Ramos (cell line): Measurements from ENCODE around the gene EPO.
"Not testable (repeated sequence)": the region's sequence is repeated elsewhere in the genome, so short reads cannot be mapped to it uniquely, and the experiment has no call there.

ENCODE experiments used
- in situ Hi-C: fragments of 300-500 bp; cut with MboI; formaldehyde crosslinking; loops from one replicate; pipeline ENCODE4 v1.14.3; 2022; ENCODE audit warnings: low sequenced_read_pairs; ENCODE audit not compliant: unreplicated experiment

The EPO gene

DNA sequence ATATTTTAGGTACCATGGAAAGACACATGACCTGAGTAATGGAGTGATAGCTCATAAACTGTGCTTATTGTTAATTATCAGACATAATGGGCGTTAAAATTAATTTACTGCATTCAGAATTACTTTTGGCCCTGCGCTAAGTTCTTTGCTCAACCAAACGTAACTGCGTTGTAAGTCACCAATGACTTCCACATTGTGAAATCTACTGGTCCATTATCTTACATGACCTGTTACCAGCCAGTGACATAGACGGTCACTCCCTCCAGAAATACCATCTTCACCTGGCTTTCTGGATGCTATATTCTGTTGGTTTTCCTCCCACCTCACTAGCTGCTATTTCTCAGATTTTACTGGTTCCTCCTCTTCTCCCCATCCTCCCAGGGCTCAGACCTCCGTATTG is 21.2 kb upstream of the EPO start:
- in situ Hi-C loops: loop anchor here (10.0 kb wide), 1 partner anchor 224 kb away; the partner anchor contains the start of gene TSC22D4

DNA sequence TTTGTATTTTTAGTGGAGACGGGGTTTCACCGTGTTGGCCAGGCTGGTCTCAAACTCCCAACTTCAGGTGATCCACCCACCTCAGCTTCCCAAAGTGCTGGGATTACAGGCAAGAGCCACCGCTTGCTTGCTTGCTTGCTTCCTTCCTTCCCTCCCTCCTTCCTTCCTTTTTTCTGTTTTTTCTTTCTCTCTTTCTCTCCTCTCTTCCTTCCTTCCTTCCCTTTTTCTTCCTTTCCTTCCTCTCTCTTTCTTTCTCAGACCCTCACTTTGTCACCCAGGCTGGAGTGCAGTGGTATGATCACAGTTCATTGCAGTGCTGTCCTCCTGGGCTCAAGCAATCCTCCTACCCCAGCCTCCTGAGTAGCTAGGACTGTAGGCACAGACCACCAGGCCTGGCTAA is 19.2 kb upstream of the EPO start:
- in situ Hi-C loops: loop anchor here (10.0 kb wide), 1 partner anchor 154 kb away; the partner anchor contains the start of gene SLC12A9

DNA sequence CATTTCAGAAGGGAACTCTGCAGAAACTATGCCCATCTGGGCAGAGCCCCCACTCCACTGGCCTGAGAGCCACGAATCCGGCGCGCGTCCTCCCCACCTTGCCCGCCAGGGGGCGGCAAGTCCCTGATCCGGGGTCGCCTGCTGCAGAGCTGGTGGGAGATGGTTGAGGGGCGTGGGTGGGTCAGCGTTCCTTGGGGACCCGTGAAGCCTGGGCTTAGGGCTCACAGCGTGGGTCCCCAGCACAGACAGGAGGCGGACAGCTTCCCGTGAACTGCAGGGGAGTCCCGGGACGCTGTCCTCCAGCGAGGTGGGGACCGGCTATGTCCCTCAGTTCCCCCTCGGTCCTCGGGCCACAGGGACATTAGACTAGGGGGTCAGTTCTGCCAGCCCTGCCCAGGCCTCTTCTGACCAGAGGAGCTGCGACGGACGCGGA is 14.9 kb upstream of the EPO start:
- in situ Hi-C loops: loop anchor here (10.0 kb wide), 1 partner anchor 149 kb away; the partner anchor contains the start of gene SLC12A9

DNA sequence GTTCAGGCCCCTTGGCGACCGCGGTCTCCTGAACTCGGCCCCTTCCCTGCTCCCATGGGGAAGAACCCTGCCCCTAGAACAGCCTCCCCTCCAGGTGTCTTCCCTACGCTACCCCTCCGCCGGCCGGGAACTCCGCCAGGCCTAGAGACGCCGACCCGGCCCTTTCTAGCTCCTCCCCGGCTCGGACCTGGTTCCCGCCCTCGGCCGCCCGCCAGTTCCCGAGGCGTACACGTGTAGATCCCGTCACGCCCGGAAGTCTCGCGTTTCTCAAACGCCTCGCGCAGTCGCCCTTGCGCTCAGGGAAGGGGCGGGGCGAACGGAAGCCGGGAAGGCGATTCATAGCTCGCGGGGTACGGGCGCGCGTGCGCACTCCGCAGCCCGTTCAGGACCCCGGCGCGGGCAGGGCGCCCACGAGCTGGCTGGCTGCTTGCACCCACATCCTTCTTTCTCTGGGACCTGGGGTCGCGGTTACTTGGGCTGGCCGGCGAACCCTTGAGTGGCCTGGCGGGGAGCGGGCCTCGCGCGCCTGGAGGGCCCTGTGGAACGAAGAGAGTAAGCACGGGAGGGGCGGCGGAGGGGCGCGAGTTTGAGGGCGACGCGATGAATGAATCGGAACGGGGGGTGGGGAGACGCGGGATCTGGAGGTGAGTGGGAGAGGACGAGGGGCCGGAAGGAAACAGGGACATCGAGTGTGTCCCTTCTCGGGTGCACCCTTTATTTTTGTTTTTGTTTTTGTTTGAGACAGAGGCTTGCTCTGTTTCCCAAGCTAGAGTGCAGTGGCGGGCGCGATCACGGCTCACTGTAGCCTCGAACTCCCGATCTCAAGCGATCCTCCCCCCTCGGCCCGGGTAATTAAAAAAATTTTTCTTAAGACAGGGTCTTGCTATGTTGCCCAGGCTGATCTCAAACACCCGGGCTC is 14.3 kb upstream of the EPO start, which contains the start of gene POP7:
Gene POP7 (plus strand): TSS at position 369 of the 919 bp plus-strand sequence. CDS start 710 bp downstream, outside the sequence.
- in situ Hi-C loops: loop anchor here (10.0 kb wide), 1 partner anchor 149 kb away; the partner anchor contains the start of gene SLC12A9

DNA sequence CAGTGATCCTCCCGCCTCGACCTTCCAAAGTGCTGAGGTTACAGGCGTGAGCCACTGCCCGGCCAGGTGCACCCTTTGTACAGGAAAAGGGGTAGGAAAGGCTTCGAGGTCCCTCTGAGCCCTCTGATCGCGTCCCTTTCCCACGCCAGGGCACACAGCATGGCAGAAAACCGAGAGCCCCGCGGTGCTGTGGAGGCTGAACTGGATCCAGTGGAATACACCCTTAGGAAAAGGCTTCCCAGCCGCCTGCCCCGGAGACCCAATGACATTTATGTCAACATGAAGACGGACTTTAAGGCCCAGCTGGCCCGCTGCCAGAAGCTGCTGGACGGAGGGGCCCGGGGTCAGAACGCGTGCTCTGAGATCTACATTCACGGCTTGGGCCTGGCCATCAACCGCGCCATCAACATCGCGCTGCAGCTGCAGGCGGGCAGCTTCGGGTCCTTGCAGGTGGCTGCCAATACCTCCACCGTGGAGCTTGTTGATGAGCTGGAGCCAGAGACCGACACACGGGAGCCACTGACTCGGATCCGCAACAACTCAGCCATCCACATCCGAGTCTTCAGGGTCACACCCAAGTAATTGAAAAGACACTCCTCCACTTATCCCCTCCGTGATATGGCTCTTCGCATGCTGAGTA is 13.5 kb upstream of the EPO start:
- in situ Hi-C loops: loop anchor here (10.0 kb wide), 1 partner anchor 148 kb away; the partner anchor contains the start of gene SLC12A9

DNA sequence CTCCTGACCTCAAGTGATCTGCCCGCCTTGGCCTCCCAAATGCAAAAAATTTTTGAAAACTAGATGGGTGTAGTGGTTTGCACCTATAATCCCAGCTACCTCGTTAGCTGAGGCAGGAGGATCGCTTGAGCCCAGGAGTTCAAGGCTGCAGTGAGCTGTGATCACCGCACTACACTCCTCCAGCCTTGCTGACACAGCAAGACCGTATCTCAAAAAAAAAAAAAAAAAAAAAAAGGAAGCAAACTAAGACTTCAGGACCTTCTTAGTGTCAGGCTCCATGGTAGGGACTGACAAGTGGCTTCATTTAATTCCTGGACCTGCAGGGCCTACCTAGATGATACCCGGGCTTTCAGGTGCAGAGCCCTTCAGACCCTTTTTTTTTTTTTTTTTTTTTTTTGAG is 11.9 kb upstream of the EPO start:
- in situ Hi-C loops: loop anchor here (10.0 kb wide), 1 partner anchor 146 kb away; the partner anchor contains the start of gene SLC12A9

DNA sequence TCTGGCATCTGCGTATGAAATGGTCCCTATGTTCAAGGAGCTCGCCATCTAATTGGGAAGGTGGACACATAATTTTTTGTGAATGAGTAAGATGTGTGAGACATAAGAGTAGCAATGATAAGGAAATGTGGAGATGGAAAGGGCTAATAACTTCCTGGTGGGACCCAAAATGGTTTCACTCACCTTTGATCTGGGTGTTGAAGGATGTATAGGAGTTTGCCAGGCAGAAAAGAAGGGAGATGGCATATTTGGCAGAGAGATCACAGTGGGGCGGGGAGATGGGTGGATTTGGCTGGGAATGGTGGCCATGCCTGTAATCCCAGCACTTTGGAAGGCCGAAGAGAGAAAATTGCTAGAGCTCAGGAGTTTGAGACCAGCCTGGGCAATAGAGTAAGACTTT is 9.8 kb upstream of the EPO start:
- in situ Hi-C loops: no loop called here

DNA sequence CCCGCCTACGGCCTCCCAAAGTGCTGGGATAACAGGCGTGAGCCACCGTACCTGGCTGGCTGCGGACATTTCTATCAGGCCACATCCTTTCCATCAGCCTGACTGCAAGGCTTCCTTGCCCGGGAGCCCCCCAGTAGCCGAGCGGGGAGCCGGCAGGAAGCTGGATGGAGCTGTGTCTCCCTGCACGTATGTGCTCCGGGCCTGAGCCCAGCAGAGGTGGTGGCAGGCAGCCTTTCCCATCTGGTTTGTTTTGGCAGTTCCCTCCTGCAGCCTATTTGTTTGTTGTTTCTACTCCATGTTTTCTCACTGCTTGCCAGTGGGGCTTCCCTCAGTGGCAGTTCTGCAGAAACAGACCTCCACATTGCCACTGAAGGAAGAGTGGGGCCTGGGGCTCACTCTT is 8.9 kb upstream of the EPO start:
- in situ Hi-C loops: no loop called here

DNA sequence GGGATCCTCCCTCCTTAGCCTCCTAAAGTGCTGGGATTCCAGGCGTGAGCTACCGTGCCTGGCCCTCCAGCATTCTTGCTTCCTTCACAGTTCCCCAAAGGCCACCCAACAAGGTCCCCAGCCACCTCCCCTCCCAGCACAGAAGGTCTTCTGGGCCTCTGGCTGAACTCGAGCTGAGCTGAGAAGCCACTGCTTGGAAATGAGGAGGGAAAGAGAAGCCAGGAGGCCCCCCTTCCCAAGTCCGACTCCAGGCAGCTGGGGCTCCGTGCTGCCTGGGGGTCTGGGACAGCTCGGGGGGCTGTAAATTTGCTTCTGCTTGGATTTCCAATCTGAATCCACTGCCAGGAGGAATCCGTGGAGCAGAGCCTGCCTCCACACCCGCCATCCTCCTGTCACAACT is 5.5 kb upstream of the EPO start:
- in situ Hi-C loops: no loop called here

DNA sequence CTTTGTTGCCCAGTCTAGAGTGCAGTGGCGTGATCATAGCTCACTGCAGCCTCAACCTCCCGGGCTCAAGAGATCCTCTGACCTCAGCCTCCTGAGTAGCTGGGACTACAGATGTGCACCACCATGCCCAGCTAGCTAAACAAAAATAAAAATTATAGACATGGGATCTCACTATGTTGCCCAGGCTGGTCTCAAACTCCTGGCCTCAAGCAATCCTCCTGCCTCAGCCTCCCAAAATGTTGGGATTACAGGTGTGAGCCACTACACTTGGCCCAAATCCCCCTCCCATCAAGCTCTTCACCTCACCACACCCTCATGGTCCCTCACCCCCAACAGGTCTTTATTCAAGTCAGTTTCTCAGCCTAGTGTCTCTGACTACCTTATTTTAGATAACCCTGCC is 3.2 kb upstream of the EPO start:
- in situ Hi-C loops: not testable (repeated sequence)

DNA sequence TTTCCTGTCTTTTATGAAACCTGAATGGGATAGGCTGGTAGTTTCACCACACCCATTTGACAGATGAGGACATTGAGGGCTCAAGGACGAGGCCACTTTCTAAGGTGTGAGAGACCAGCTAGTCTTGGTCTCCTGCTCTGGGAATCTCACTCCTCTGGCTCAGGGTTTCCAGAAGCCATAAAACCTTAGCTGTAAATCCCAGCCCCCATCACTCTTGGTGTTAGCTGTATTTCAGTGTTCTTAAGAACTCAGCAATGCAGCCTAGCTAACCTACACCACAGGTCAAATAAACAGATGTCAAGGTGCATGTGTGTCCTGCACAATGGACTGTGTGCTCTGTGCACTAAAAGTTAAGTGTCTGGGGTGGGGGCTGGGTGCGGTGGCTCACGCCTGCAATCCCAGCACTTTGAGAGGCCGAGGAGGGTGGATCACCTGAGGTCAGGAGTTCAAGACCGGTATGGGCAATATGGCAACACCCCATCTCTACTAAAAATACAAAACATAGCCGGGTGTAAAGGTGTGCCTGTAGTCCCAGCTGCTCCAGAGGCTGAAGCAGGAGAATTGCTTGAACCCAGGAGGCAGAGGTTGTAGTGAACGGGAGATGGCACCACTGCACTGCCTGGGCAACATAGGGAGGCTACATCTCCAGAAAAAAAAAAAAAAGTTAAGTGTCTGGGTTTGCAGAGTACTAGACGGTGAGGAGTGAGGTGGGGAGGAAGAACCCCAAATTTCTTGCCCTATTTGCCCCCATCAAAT is 567 bp upstream of the EPO start:
- in situ Hi-C loops: no loop called here

DNA sequence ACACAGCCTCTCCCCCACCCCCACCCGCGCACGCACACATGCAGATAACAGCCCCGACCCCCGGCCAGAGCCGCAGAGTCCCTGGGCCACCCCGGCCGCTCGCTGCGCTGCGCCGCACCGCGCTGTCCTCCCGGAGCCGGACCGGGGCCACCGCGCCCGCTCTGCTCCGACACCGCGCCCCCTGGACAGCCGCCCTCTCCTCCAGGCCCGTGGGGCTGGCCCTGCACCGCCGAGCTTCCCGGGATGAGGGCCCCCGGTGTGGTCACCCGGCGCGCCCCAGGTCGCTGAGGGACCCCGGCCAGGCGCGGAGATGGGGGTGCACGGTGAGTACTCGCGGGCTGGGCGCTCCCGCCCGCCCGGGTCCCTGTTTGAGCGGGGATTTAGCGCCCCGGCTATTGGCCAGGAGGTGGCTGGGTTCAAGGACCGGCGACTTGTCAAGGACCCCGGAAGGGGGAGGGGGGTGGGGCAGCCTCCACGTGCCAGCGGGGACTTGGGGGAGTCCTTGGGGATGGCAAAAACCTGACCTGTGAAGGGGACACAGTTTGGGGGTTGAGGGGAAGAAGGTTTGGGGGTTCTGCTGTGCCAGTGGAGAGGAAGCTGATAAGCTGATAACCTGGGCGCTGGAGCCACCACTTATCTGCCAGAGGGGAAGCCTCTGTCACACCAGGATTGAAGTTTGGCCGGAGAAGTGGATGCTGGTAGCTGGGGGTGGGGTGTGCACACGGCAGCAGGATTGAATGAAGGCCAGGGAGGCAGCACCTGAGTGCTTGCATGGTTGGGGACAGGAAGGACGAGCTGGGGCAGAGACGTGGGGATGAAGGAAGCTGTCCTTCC is 620 bp downstream of the EPO start:
- in situ Hi-C loops: no loop called here

DNA sequence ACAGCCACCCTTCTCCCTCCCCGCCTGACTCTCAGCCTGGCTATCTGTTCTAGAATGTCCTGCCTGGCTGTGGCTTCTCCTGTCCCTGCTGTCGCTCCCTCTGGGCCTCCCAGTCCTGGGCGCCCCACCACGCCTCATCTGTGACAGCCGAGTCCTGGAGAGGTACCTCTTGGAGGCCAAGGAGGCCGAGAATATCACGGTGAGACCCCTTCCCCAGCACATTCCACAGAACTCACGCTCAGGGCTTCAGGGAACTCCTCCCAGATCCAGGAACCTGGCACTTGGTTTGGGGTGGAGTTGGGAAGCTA is 1.2 kb downstream of the EPO start:
- in situ Hi-C loops: no loop called here

DNA sequence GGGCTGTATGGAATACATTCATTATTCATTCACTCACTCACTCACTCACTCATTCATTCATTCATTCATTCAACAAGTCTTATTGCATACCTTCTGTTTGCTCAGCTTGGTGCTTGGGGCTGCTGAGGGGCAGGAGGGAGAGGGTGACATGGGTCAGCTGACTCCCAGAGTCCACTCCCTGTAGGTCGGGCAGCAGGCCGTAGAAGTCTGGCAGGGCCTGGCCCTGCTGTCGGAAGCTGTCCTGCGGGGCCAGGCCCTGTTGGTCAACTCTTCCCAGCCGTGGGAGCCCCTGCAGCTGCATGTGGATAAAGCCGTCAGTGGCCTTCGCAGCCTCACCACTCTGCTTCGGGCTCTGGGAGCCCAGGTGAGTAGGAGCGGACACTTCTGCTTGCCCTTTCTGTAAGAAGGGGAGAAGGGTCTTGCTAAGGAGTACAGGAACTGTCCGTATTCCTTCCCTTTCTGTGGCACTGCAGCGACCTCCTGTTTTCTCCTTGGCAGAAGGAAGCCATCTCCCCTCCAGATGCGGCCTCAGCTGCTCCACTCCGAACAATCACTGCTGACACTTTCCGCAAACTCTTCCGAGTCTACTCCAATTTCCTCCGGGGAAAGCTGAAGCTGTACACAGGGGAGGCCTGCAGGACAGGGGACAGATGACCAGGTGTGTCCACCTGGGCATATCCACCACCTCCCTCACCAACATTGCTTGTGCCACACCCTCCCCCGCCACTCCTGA is 2.4 kb downstream of the EPO start:
- in situ Hi-C loops: no loop called here

DNA sequence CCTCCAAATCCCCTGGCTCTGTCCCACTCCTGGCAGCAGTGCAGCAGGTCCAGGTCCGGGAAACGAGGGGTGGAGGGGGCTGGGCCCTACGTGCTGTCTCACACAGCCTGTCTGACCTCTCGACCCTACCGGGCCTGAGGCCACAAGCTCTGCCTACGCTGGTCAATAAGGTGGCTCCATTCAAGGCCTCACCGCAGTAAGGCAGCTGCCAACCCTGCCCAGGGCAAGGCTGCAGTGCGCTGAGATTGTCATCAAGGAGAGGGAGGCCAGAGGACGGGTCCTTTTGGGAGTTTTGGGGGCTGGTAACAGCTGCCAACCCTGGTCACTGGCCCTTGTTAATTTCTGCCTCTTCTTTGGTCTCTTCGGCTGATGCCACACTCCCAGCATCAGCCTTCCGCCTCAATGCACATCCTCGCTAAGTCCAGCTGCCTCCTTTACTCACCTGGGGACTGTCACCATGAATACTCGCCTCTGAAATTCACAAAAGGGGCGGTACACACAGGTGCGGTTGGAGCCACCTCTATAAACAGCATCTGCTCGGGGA is 3.5 kb downstream of the EPO start:
- in situ Hi-C loops: no loop called here

DNA sequence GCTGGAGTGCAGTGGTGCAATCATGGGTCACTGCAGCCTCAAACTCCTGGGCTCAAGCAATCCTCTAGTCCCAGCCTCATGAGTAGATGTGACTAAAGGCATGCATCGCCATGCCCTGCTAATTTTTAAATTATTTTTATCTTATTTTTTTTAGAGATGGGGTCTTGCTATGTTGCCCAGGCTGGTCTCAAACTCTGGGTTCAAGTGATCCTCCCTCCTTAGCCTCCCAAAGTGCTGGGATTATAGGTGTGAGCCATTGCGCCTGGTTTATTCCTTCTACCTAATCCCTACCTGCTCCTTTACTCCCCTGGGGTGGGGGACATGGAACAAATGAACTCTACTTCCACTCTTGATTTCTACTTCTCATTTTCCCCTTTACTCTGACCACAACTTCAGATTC is 4.1 kb downstream of the EPO start:
- in situ Hi-C loops: not testable (repeated sequence)

DNA sequence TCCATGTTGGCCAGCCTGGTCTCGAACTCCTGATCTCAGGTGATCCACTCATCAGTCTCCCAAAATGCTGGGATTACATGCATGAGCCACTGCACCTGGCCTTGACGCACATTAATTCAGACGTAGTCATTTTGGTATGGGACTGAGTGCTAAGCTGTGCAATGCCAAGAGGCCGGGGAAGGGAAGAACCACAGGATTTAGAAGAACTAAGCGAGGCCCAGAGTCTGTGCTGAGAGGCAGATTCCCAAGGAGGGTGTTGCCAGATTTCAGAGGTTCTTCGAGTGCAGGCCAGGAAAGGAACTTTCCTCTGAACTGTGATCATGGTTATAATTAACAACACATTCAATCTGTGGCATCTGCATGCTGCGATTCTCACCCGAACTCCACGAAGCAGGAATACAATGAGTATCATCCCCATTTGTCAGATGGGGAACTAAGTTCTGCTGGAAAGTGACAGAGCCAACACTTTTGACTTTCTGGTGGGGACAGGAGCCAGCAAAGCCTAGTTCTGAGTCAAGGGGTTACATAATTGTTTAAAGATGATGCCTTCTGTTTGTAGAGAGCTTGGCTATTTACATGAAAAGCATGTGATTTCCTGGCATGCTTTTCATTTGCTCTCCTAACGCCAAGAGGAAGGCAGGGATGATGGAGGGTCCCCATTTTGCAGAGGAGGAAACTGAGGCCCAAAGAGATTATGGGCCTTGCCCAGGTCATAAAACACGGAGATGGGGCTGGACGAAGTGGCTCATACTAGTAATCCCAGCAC is 6.9 kb downstream of the EPO start:
- in situ Hi-C loops: no loop called here

DNA sequence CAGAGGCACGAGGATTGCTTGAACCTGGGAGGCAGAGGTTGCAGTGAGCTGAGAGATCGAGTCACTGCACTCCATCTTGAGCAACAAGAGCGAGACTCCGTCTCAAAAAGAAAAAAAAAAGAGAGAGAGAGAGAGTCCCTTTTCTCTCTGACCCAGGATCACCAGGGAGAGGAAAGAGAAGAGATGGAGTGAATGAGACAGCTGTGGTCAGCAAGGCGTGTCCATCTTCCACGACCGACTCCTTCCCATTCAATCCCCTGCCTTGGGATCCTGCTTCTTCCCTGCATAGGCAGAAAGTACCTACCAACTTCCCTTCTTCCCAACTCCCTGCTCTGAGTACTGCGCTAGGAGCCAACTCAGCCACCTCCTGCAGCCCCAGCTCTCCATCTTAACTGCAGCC is 7.9 kb downstream of the EPO start:
- in situ Hi-C loops: no loop called here
